ENCODE measurements around the gene TAPBP. TPM values are rescaled to one million over a fixed set of nuclear protein-coding genes. Genes with fewer than 3 reads are reported as not detected.

Gene TAPBP
- total RNA-seq, 4 donors from 2014 or later, result 68.1 to 101 (median 77.0) TPM

DNA sequence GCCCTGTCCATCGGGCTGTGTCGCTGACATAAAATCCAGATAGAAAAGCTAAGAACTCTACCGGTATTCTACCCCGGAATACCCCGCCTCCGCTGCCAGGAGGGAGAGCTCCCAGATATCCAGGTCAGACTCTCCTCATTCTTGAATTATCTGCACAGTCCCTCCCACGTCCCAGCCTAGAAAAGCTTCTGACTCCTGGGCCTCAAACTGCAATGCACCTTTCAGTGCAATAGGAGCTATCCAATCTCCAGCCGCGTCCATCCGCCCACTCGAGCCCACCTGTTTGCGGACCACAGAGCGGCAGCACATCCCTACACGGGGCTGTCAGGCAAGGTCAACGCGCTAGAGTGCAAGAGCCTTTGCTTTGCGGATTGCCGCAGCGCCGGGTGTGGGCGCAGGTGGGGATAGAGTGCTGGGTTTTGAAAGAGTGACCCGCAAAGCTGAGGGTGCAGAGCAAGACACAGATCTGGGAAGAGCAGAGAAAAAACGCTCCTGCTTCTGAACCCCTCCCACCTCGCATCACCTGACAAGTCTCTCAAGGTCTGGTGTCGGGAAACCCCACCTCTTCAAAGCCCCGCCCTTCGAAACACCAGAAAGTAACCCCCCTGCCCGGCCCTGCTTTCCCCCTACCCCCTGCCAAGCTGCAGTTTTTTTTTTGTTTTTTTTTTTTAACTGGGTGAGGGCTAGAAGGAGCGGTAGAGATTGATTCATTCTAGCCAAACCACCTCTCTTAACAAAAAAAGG lies 1.3 kb downstream of the TAPBP start:
- peak in 1 of 4 donors; percentile 43 for TF ChIP-seq POLR2A (IDR thresholded peaks at IDR 0.05)
- TF ChIP-seq, protein P1, sequence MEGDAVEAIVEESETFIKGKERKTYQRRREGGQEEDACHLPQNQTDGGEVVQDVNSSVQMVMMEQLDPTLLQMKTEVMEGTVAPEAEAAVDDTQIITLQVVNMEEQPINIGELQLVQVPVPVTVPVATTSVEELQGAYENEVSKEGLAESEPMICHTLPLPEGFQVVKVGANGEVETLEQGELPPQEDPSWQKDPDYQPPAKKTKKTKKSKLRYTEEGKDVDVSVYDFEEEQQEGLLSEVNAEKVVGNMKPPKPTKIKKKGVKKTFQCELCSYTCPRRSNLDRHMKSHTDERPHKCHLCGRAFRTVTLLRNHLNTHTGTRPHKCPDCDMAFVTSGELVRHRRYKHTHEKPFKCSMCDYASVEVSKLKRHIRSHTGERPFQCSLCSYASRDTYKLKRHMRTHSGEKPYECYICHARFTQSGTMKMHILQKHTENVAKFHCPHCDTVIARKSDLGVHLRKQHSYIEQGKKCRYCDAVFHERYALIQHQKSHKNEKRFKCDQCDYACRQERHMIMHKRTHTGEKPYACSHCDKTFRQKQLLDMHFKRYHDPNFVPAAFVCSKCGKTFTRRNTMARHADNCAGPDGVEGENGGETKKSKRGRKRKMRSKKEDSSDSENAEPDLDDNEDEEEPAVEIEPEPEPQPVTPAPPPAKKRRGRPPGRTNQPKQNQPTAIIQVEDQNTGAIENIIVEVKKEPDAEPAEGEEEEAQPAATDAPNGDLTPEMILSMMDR (IDR thresholded peaks at IDR 0.05), result no peak
- H3K36me3 ChIP-seq, result peaks cover 0 to 44% (median 0%) of the 10 kb centered on the region in 3 donors
- intact Hi-C loops (cut with DNase I), result no loop called here
- no peak for DNase-seq
- H3K9me3 ChIP-seq, result no peaks in the 10 kb centered on the region
- WGBS, 2 donors, result 2 to 13% methylated on average over 12 to 15 of the region's 29 CpGs
- peaks cover 26 to 69% (median 44%) of the 10 kb centered on the region in 3 donors for H3K4me1 ChIP-seq
- H3K27me3 ChIP-seq, result no peaks in the 10 kb centered on the region
- H3K27ac ChIP-seq, result peak overlapping the region; percentile 91 to 99 (median 98)
- peak overlapping the region; percentile 72 to 81 (median 76) for H3K4me3 ChIP-seq

DNA sequence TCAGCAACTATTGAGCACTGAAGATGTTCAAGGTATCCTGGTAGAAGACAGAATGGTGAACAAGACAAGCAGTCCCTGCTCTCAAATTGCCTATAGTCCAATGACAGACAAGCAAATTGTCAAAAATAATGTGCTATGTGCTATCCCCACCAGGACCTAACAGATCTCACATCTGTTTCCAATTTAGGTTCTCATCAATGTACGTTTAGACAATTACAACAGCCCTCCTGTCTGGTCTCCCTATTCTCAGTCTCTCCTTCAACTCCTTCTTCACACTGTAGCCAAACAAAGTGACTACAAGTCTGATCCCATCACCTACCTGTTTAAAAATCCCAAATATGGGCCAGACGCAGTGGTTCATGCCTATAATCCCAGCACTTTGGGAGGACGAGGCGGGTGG lies 7.5 kb downstream of the TAPBP start:
- H3K27ac ChIP-seq, result no peak overlapping the region
- peaks cover 0 to 49% (median 12%) of the 10 kb centered on the region in 3 donors for H3K4me1 ChIP-seq
- H3K4me3 ChIP-seq, result no peak overlapping the region
- peaks cover 11 to 85% (median 35%) of the 10 kb centered on the region in 3 donors for H3K36me3 ChIP-seq
- intact Hi-C loops (cut with DNase I), result no loop called here
- TF ChIP-seq POLR2A (IDR thresholded peaks at IDR 0.05), result no peak
- TF ChIP-seq, protein P1 (IDR thresholded peaks at IDR 0.05), result no peak
- 35 to 67% methylated on average over 1 to 2 of the region's 4 CpGs for WGBS, 2 donors
- H3K27me3 ChIP-seq, result no peaks in the 10 kb centered on the region
- no peak for DNase-seq
- H3K9me3 ChIP-seq, result no peaks in the 10 kb centered on the region

DNA sequence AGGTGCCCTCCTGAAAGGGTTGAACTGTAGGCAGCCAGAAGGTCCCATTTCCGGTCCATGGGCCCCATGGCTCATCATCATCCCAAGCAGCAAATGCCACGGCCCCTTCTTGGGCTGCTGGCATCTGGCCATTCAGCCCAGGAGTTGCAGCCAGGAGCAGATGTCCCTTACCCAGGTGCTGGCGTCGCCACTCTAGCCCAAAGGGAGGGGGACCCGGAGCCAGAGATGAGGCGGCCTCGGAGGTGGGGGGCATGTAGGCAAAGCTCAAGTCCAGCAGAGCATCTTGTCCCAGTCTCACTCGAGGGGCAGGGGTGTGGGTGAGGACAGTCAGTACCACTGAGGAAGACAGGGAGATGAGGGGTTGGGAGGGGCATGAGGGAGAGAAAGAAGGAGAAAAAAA lies 8.8 kb downstream of the TAPBP start:
- Histone ChIP-seq H3K4me1 (peaks cover 5 to 49% (median 13%) of the 10 kb centered on the region in 3 donors), H3K36me3 (peaks cover 11 to 79% (median 35%) of the 10 kb centered on the region in 3 donors), H3K9me3 (no peaks in the 10 kb centered on the region), H3K27ac (no peak overlapping the region), H3K4me3 (no peak overlapping the region), H3K27me3 (no peaks in the 10 kb centered on the region)
- 80 to 93% methylated on average over 1 to 3 of the region's 8 CpGs for WGBS, 2 donors
- TF ChIP-seq, protein P1 (IDR thresholded peaks at IDR 0.05), result no peak
- TF ChIP-seq POLR2A (IDR thresholded peaks at IDR 0.05), result no peak
- no peak for DNase-seq
- intact Hi-C loops (cut with DNase I), result no loop called here

DNA sequence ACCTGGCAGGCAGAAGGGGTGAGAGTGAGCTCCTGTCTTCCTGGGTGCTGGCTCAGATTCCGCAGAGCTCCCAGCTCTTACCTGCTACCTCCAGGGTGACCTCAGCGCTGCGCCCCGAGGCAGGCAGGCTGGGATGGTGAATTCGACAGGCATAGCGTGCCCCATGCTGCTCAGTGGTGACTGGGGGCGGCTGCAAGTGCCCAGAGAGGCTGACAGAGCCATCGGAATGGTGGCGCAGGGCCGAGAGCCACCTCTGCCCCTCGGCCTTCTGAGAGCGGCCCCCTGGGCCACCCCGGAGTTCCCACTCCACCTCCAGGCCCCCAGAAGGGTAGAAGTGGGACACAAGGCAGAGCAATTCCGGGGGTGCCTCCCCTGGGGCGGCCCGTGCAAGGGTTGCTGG lies 9.7 kb downstream of the TAPBP start:
- no peak overlapping the region for H3K27ac ChIP-seq
- TF ChIP-seq, protein P1 (IDR thresholded peaks at IDR 0.05), result no peak
- TF ChIP-seq POLR2A (IDR thresholded peaks at IDR 0.05), result no peak
- DNase-seq, result no peak
- WGBS, 2 donors, result 71% methylated on average over 4 of the region's 16 CpGs; no CpG with 5 or more reads in 1 of the 2 donors
- H3K4me1 ChIP-seq, result peaks cover 7 to 47% (median 16%) of the 10 kb centered on the region in 3 donors
- H3K36me3 ChIP-seq, result peaks cover 11 to 74% (median 35%) of the 10 kb centered on the region in 3 donors
- no peaks in the 10 kb centered on the region for H3K27me3 ChIP-seq
- no peaks in the 10 kb centered on the region for H3K9me3 ChIP-seq
- intact Hi-C loops (cut with DNase I), result no loop called here
- no peak overlapping the region for H3K4me3 ChIP-seq

DNA sequence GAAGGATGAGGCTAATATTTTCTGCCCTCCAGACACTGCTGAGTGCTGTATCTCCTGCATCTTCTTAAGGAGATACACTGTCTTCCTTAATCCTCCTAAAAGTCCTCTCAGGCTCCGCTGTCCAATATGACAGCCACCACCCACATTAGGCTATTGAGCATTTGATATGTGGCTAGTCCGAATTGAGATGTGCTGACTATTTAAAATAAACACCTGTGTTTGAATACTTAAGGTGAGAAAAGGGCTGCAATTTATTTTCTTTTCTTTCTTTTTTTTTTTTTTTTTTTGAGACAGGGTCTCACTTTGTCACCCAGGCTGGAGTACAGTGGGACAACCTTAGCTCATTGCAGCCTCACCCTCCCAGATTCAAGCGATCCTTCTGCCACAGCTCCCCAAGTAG lies 12.0 kb downstream of the TAPBP start:
- peaks cover 11 to 61% (median 35%) of the 10 kb centered on the region in 3 donors for H3K36me3 ChIP-seq
- no peak overlapping the region for H3K4me3 ChIP-seq
- no peaks in the 10 kb centered on the region for H3K27me3 ChIP-seq
- TF ChIP-seq POLR2A (IDR thresholded peaks at IDR 0.05), result no peak
- TF ChIP-seq, protein P1 (IDR thresholded peaks at IDR 0.05), result no peak
- peaks cover 13 to 61% (median 25%) of the 10 kb centered on the region in 3 donors for H3K4me1 ChIP-seq
- H3K9me3 ChIP-seq, result no peaks in the 10 kb centered on the region
- no peak overlapping the region for H3K27ac ChIP-seq
- no peak for DNase-seq
- WGBS, 2 donors, result 61 to 90% methylated on average over 3 of the region's 3 CpGs
- intact Hi-C loops (cut with DNase I), result no loop called here
